Stimulated activated CD4-positive, alpha-beta T cell treated with anti-CD3 and anti-CD28 coated beads, Interleukin-1b, Interleukin-23, amount 100 ng/mL, for 24 hours (primary cell): Measurements from ENCODE around the gene PHRF1.
"Not testable (repeated sequence)": the region's sequence is repeated elsewhere in the genome, so short reads cannot be mapped to it uniquely, and the experiment has no call there.

Experiments used
- DNase-seq, 4 experiments: peaks; one replicate each; pipeline ENCODE4 v3.0.0-alpha.2; 2020; ENCODE audit warnings: low read depth in 4 of 4, low spot score in 1 of 4

Gene PHRF1

DNA sequence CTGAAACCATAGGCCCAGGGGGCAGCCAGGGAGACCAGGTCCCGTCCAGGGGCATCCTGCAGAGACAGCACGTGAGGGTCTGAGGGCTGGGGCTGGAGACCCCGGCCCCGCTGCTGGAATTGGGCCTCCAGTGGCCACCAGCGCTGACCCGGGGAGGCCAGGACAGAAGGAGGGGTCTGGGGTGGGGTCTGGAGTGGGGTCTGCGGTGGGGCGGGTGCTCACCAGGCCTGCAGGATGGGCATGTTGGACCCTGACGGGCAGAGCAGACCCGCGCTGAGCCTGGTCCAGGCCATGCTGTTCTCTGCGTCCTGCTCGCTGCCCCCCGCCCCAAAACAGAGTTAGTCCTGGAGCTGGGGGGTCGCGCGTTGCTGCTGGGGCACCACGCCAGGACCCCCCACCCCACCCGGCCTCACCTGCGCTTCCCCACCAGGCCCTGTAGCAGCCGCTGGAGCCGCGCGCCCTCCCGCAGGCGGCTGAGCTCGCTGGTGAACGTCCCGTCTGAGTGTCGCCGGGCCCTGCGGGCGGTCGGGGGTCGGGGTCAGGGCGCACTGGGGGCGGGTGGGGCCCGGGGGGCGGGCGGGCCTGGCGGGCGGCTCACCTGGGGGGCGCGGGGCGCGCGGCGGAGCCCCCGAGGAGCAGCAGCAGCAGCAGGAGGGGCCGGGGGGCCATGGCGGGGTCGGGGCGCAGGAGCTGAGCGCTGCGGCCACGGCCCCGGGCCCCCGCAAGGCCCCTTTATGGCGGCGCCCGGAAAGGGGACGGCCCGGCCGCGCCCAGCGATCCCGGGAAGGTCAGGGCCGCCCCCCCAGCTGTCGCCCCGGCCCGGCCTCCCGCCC is 50.4 kb downstream of the PHRF1 start, which contains the start of gene SCT:
Gene SCT (minus strand): TSS at position 707 of the 833 bp plus-strand sequence. CDS start 38 bp downstream, at position 669.
- DNase-seq = no peak

DNA sequence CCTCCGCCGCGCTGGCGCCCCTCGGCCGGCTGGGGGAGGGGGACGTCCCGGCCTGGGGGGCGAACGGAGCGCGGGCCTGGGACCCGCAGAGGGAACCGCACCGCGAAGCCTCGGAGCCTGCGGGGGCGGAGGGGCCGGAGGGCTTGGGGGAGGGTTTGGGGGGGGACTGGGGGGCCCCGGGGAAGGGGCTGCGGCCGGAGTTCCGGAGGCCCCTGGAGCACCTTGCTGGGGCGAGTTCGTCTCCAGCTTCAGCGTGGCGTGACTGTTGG is 51.0 kb downstream of the PHRF1 start:
- DNase-seq = no peak

DNA sequence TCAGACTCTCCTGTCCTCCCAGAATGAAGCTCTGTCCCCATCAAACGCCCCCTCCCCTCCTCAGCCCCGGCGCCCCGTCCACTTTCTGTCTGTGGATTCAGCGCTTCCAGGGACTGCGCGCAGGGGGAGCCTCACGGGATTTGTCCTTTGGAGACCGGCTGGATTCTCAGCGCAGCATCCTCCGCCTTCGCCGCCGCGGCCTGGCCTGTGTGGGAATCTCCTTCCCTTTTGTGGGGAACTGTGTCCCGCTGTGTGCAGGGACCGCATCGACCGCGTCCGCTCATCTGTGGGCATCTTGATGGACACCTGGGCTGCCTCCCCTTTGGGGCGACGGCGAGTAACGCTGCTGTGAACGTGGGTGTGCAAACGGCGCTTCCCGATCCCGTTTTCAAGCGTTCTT is 51.8 kb downstream of the PHRF1 start:
- DNase-seq = no peak

DNA sequence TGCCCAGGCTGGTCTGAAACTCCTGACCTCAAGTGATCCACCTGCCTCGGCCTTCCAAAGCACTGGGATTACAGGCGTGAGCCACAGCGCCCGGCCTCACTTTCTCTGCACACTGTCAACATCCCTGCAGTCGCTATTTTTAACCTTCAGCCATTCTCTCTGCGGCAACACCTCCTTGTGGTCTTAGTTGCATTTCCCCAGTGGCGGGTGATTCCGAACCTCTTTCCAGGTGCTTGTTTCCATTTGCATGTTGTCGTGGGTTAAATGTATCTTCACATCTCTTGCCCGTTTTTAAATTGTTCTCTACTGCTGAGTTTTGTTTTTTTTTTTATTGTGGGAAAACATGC is 52.9 kb downstream of the PHRF1 start:
- no peak for DNase-seq

DNA sequence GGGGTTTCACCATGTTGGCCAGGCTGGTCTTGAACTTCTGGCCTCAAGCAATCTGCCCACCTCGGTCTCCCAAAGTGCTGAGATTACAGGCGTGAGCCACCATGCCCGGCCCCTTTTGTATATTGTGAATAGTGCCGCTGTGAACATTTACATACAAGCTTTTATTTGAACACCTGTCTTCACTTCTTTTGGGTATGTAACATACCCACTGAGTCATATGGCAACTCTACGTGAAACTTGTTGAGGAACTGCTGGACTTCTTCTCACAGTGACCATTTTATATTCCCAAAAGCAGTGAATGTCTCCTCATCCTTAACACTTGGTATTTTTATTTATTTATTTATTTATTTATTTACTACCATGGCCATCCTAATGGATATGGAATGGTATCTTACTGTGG is 54.6 kb downstream of the PHRF1 start:
- DNase-seq = no peak

DNA sequence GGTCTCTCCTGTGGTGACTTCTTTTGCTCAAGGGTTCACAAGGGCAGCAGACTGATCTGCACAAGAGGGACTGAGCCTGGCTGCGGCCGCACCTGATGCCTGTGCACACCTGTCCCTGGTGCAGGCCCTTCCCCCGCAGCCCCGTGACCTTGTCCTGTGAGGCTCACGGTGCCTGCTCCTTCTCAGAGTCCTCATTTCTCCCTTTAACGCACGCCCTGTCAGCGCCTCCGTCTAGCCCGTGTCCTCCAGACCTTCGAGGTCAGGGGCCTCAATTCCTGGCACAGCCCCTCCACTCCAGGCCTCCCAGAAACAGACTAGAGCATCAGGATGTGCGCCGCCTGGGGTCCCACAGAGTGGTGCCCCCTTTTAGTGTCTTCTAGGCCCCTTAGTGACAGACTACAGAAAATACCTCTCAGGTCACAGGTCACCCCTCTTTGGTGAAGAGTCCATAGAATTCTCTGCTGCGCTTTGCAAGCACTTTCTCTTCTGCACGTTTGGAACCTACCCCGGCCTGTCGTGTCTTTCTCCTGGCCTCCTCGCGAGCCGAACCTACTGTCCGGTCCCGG is 59.8 kb downstream of the PHRF1 start:
- no peak for DNase-seq

DNA sequence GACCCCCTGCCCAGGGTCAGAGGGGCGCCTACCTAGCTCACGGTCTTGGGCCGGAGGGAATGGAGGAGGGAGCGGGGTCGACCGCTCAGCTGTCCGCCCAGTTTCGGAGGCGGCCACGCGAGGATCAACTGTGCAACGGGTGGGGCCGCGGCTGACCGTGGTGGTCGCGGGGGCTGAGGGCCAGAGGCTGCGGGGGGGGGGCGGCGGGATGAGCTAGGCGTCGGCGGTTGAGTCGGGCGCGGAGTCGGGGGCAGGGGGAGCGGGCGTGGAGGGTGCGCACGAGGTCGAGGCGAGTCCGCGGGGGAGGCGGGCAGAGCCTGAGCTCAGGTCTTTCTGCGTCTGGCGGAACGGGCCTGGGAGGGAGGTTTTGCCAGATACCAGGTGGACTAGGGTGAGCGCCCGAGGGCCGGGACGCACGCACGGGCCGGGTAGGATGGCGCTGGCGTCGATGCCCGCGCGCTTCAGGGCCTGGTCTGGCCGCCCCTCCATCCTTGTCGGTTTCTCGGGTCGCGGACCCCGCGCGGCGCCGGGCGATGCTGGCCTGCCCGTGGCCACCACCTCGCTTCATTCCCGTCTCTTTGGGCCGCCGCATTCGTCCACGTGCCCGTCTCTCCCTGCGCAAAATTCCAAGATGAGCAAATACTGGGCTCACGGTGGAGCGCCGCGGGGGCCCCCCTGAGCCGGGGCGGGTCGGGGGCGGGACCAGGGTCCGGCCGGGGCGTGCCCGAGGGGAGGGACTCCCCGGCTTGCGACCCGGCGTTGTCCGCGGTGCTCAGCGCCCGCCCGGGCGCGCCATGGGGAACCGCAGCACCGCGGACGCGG is 60.5 kb downstream of the PHRF1 start, which contains the start of gene DRD4:
Gene DRD4 (plus strand): TSS at position 759 of the 822 bp plus-strand sequence. CDS start 36 bp downstream, at position 795.
- no peak for DNase-seq

DNA sequence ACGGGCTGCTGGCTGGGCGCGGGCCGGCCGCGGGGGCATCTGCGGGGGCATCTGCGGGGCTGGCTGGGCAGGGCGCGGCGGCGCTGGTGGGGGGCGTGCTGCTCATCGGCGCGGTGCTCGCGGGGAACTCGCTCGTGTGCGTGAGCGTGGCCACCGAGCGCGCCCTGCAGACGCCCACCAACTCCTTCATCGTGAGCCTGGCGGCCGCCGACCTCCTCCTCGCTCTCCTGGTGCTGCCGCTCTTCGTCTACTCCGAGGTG is 61.0 kb downstream of the PHRF1 start:
- no peak for DNase-seq

DNA sequence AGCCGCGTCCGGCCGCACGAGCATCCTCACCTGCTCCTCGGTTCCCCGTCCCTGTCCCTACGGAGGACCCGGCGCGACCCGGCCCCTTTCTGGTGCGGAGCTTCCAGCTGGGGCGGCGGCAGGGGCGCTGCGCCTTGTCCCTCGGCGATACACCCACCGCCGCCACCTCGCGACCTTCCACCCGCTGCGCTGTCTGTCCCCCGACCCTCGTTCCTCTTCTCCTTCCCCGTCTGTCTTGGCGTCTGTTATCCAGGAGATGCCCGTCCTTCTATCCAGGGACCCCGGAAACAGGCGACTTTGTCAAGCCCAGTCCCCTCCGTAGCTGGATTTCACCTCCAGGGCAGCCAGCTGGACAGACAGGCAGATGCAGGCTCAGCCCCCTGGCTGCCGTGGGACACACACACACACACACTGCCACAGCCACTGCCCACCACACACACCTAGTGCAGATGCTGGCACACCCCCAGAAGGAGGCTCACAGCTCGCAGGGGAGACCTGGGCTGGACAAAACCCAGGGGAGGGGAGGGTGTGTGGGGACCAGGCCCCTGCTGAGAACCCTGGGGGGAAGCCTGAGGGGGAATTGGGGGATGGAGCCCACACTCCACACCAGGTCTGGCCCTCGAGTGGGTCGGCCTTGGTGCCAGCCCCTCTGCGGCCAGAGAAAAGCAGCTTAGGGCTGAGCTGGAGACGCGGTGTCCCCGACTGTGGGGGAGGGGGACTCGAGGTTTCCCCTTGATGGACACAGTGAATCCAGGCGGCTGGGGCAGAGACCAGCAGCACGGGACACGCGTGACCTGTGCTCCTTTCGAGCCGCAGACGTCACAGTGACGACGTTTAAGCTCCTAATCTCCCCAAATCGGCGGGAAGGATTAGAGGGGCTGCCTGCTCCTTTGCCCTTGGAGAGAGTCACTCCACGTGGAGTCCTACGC is 61.6 kb downstream of the PHRF1 start:
- DNase-seq = no peak

DNA sequence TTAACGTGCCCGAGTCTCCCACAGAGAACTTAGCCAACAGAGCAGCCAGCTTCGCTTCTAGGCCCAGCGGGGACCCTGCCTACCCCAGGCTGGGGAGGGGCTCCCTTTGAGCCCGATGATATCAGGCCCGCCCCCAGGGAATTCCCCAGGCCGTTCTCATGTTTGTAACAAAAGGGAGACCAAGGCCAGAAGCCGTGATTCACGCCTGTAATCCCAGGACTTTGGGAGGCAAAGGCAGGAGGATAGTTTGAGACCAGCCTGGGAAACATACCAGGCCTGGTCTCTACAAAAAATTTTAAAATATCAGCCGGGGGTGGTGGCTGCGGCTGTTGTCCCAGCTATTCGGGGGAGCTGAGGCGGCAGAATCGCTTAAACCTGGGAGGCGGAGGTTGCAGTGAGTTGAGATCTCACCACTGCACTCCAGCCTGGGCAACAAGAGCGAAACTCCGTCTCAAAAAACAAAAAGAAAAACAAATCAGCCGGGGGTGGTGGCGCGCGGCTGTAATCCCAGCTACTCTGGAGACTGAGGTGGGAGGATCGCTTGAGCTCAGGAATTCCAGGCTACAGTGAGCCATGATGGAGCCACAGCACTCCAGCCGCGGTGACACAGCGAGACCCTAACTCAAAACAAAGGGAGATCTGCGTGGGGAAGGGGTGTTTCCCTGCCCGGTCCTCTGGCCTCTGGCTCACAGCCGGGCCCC is 62.5 kb downstream of the PHRF1 start:
- DNase-seq = no peak

DNA sequence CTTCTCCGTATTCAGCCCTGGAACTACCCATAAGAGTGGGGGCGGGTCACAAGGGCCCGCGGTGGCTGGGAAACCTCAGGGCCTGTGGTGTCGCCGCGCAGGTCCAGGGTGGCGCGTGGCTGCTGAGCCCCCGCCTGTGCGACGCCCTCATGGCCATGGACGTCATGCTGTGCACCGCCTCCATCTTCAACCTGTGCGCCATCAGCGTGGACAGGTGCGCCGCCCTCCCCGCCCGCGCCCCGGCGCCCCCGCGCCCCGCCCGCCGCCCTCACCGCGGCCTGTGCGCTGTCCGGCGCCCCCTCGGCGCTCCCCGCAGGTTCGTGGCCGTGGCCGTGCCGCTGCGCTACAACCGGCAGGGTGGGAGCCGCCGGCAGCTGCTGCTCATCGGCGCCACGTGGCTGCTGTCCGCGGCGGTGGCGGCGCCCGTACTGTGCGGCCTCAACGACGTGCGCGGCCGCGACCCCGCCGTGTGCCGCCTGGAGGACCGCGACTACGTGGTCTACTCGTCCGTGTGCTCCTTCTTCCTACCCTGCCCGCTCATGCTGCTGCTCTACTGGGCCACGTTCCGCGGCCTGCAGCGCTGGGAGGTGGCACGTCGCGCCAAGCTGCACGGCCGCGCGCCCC is 63.2 kb downstream of the PHRF1 start:
- no peak for DNase-seq

DNA sequence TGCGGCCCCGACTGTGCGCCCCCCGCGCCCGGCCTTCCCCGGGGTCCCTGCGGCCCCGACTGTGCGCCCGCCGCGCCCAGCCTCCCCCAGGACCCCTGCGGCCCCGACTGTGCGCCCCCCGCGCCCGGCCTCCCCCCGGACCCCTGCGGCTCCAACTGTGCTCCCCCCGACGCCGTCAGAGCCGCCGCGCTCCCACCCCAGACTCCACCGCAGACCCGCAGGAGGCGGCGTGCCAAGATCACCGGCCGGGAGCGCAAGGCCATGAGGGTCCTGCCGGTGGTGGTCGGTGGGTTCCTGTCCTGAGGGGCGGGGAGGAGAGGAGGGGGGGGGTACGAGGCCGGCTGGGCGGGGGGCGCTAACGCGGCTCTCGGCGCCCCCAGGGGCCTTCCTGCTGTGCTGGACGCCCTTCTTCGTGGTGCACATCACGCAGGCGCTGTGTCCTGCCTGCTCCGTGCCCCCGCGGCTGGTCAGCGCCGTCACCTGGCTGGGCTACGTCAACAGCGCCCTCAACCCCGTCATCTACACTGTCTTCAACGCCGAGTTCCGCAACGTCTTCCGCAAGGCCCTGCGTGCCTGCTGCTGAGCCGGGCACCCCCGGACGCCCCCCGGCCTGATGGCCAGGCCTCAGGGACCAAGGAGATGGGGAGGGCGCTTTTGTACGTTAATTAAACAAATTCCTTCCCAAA is 63.9 kb downstream of the PHRF1 start:
- no peak for DNase-seq

DNA sequence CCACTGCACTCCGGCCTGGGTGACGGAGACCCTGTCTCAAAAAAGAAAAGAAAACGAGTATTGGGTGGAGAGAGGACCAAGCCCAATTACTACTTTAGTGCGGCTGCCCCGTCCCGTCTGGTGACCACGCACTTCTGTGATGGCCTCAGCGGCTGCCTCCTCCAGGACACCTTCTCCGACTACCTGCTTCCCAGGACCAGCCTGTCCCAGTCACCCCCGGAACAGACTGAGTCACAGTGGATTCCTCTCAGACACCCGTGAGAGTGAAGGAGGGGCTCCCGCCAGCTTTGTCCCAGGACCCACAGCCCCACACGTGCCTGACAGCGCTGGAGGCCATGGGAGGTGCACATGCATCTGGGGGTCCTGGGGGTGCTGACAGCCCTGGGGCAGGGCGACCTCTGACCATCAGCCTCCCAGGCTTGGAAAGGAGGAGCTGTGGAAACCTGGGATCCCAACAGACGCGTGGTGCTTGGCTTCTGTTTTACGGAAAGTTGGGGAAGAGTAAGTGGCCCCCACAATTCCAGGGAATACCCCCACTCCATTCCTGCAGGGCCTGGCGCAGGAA is 65.6 kb downstream of the PHRF1 start:
- DNase-seq = no peak

DNA sequence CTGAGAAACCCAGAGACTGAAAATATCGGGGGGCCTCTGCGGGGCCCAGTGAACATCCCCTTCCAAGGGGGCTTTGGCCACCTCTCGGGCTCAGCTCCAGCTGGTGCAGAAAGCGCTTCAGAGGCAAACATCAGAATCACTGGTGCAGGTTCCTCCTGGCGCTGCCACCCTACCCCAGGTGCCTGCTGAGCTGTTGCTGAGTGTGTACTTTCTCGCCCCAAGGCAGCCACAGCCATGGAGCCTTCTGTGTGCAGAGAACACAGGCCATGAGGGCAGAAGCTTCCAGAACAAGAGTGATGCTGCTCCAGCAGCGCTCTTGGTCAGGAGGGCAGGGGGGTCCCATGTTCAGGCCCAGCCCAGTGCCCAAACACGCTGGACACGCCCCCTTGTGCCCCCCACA is 67.1 kb downstream of the PHRF1 start:
- no peak for DNase-seq

DNA sequence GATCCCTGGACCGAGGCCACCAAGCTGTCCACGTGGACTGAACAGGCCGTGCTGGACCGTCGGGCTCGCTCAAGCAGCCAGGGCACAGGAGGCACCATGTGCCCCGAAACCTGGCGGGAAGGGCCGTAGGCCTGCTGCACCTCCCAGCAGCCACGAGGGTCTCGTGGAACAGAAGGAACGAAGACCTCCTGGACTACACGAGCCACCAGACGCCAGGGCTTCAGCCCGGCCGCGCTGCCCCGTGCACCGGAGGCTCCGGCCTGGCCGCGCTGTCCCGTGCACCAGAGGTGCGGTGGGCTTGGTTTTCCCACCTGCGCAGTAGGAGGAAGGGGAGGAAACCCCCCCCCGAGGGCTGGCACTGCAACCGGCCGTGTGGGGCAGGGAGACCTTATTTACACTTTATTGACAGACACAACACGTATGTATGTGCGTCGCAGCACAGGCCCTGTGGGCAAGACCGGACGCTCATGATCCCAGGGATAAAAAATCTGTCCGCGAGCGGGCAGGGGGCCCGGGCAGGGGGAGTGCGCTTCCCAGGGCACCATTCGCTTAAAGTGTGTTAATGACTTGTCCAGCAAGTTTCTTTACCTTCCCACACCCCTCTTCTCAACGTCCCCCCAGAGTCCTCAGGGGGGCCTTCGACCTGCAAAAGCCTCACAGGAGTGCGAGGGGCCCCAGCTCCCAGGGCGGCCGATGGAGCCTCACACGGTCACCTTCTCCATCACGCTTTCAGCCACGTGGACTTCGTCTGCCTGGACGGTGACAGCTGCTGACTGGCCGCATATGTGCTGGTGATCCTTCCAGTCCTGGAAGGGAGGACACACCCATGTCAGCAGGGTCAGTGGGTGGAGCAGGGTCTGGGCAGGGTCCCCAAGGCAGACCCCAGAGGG is 67.8 kb downstream of the PHRF1 start:
- no peak for DNase-seq

DNA sequence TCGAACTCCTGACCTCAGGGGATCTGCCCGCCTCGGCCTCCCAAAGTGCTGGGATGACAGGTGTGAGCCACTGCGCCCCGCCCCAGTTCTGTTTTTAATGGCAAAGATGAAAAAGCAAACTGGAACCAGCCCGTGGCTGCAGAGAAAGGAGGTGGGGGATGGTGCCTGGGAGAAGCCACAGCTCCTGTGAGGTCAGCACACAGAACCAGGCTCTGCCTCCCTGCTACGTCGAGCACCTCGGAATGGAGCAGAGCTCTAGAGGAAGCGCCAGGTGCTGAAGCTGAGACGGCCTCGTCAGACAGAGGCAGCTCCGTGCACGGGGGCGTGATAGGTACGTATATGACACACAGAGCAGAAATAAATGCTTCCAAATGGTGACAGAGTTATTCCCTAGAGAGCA is 69.3 kb downstream of the PHRF1 start:
- DNase-seq = no peak

DNA sequence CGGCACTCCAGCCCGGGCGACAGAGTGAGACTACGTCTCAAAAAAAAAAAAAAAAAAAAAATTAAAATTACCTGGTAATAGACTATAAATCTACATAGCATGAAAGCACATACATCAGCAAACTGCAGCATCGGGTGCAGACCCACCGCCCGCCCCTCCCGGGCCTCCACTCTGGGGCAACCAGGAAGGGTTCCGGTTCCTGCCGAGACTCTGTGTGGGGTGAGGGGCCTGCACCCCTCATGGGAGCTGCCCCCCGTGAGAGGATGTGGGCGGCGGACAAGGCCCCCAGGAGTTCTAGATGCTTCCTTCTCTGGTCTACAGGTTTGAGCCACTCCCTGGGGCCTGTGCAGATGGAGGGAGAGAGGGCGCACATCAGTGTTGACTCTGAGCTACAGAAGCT is 69.9 kb downstream of the PHRF1 start:
- no peak for DNase-seq

DNA sequence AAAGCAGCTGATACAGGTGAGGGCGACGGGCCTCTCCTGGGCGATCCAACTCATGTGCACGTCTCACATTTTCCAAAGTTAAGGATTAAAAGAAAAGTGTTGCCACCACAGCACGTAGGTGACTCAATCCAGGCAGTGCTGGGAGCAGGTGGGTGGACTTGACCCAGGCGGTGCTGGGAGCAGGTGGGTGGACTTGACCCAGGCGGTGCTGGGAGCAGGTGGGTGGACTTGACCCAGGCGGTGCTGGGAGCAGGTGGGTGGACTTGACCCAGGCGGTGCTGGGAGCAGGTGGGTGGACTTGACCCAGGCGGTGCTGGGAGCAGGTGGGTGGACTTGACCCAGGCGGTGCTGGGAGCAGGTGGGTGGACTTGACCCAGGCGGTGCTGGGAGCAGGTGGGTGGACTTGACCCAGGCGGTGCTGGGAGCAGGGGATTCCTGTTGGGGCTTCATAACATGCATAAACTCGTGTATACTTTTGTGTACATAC is 71.4 kb downstream of the PHRF1 start:
- not testable (repeated sequence) for DNase-seq
